Neutrophil (primary cell): ENCODE data around the gene GADD45G.

ENCODE experiments used
- H3K27ac ChIP-seq: fragments of 200-600 bp; sonication (generic); 2 replicates; pipeline ENCODE4 v1.5.1; 2016; ENCODE audit warnings: mild to moderate bottlenecking, moderate library complexity
- H3K27me3 ChIP-seq: fragments of 200-600 bp; sonication (generic); 2 replicates; pipeline ENCODE4 v1.6.0; 2016; ENCODE audit warnings: mild to moderate bottlenecking
- H3K36me3 ChIP-seq: fragments of 200-600 bp; sonication (generic); 2 replicates; pipeline ENCODE4 v1.5.1; 2017
- H3K4me1 ChIP-seq, 2 experiments: fragments of 200-600 bp in 1 of 2; sonication (generic) in 1 of 2; 1 replicate in 1 of 2; 2 replicates in 1 of 2; pipeline versions ENCODE4 v1.5.1 to v1.6.1; 2013 to 2016; ENCODE audit warnings: low read depth in 1 of 2, low read length in 1 of 2, mild to moderate bottlenecking in 1 of 2, moderate library complexity in 1 of 2; ENCODE audit not compliant: control insufficient read depth in 1 of 2, insufficient read depth in 1 of 2
- H3K4me3 ChIP-seq, 2 experiments: fragments of 200-600 bp in 1 of 2; sonication (generic) in 1 of 2; 1 replicate in 1 of 2; 2 replicates in 1 of 2; pipeline ENCODE4 v1.5.1; 2013 to 2016; ENCODE audit warnings: low read depth in 1 of 2, low read length in 1 of 2, mild to moderate bottlenecking in 1 of 2, moderate library complexity in 1 of 2
- H3K9me3 ChIP-seq: fragments of 200-600 bp; sonication (generic); 2 replicates; pipeline ENCODE4 v1.5.1; 2016
- CTCF ChIP-seq: fragments of 200-600 bp; sonication (generic); IDR thresholded peaks from 2 replicates; pipeline ENCODE4 v1.5.1; 2016; ENCODE audit warnings: antibody characterized with exemption

The GADD45G gene

GRCh38 chr9:89604729-89605464 lies at the start of gene GADD45G:
TSS of gene GADD45G (plus strand) at chr9:89605012. CDS start at chr9:89605122, 110 bp downstream.
- Histone ChIP-seq H3K36me3 (no peaks in the 10 kb centered on the region), H3K4me3 (peak within 1 kb of the TSS; percentile 89 to 90), H3K9me3 (no peaks in the 10 kb centered on the region), H3K27ac (peak within 1 kb of the TSS; percentile 88), H3K27me3 (no peaks in the 10 kb centered on the region), H3K4me1 (peaks cover 37 to 47% of the 10 kb centered on the region in 2 experiments)
- no peak for TF ChIP-seq CTCF

- H3K36me3 ChIP-seq: no peaks in the 10 kb centered on the region
These were observed 49.8 kb upstream of the GADD45G start for GRCh38 chr9:89555036-89555415.

GRCh38 chr9:89555451-89556375 lies 49.1 kb upstream of the GADD45G start:
- Histone ChIP-seq H3K4me1 (peaks cover 53 to 58% of the 10 kb centered on the region in 2 experiments), H3K27me3 (no peaks in the 10 kb centered on the region), H3K27ac (peak overlapping the region; percentile 95), H3K4me3 (peak overlapping the region; percentile 48 to 55), H3K36me3 (no peaks in the 10 kb centered on the region), H3K9me3 (no peaks in the 10 kb centered on the region)
- no peak for TF ChIP-seq CTCF

More at GRCh38 chr9:89555036-89555415, 49.8 kb upstream of the GADD45G start:
- H3K9me3 ChIP-seq: no peaks in the 10 kb centered on the region
- H3K27ac ChIP-seq: peak overlapping the region; percentile 95
- peaks cover 60 to 65% of the 10 kb centered on the region in 2 experiments for H3K4me1 ChIP-seq
- H3K4me3 ChIP-seq: peak overlapping the region in 1 of 2 experiments; percentile 48
- H3K27me3 ChIP-seq: no peaks in the 10 kb centered on the region
- no peak for TF ChIP-seq CTCF

GRCh38 chr9:89558196-89558899 lies 46.5 kb upstream of the GADD45G start:
- Histone ChIP-seq H3K9me3 (no peaks in the 10 kb centered on the region), H3K36me3 (no peaks in the 10 kb centered on the region), H3K27ac (peak overlapping the region; percentile 95), H3K27me3 (no peaks in the 10 kb centered on the region), H3K4me1 (peaks cover 48 to 56% of the 10 kb centered on the region in 2 experiments), H3K4me3 (no peak overlapping the region)
- no peak for TF ChIP-seq CTCF

GRCh38 chr9:89558948-89559347 lies 45.9 kb upstream of the GADD45G start:
- H3K4me1 ChIP-seq: peaks cover 42 to 51% of the 10 kb centered on the region in 2 experiments
- no peak for TF ChIP-seq CTCF
- peak overlapping the region; percentile 95 for H3K27ac ChIP-seq
- no peaks in the 10 kb centered on the region for H3K36me3 ChIP-seq
- H3K9me3 ChIP-seq: no peaks in the 10 kb centered on the region
- H3K27me3 ChIP-seq: no peaks in the 10 kb centered on the region
- no peak overlapping the region for H3K4me3 ChIP-seq
